Measurements from ENCODE around the gene GLYR1. TPM values are rescaled to one million over a fixed set of nuclear protein-coding genes. Genes with fewer than 3 reads are reported as not detected.
A peak's percentile ranks its signal among the peaks of the same experiment; 100 is the strongest.

GLYR1 gene
- total and polyA plus RNA-seq, 9 of the 15 experiments (the other 6 are each of a cell fraction or from before 2014, with no cell fraction given) = 6.7 to 99.2 (median 60.2) TPM

GRCh38 chr16:4802659-4803287, 44.3 kb downstream of the GLYR1 start (continued):
- TF ChIP-seq, protein P1, sequence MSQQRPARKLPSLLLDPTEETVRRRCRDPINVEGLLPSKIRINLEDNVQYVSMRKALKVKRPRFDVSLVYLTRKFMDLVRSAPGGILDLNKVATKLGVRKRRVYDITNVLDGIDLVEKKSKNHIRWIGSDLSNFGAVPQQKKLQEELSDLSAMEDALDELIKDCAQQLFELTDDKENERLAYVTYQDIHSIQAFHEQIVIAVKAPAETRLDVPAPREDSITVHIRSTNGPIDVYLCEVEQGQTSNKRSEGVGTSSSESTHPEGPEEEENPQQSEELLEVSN (IDR thresholded peaks at IDR 0.05; ENCODE audit: borderline replicate concordance in 1 of 2, extremely low read depth in 1 of 2, insufficient read depth in 1 of 2, insufficient read length in 1 of 2, low read depth in 1 of 2, low read length in 1 of 2, poor library complexity in 1 of 2, severe bottlenecking in 1 of 2) = peak in 1 of 2 experiments; percentile 62
- TF ChIP-seq RB1 (IDR thresholded peaks at IDR 0.05; ENCODE audit: low read depth) (0 out of 2 replicates have a peak, but pooled peaks have one; percentile 47), MEF2D (tag; conservative IDR thresholded peaks at IDR 0.05; ENCODE audit: low read depth) (no peak), U2AF1 (optimal IDR thresholded peaks at IDR 0.05; ENCODE audit: low read depth, low read length) (peak; percentile 90), SREBF1 (IDR thresholded peaks at IDR 0.05; ENCODE audit: borderline replicate concordance, low read depth, low read length) (no peak), CHD7 (IDR thresholded peaks at IDR 0.05; ENCODE audit: low read depth, low read length) (no peak)
- TF ChIP-seq, protein P2, sequence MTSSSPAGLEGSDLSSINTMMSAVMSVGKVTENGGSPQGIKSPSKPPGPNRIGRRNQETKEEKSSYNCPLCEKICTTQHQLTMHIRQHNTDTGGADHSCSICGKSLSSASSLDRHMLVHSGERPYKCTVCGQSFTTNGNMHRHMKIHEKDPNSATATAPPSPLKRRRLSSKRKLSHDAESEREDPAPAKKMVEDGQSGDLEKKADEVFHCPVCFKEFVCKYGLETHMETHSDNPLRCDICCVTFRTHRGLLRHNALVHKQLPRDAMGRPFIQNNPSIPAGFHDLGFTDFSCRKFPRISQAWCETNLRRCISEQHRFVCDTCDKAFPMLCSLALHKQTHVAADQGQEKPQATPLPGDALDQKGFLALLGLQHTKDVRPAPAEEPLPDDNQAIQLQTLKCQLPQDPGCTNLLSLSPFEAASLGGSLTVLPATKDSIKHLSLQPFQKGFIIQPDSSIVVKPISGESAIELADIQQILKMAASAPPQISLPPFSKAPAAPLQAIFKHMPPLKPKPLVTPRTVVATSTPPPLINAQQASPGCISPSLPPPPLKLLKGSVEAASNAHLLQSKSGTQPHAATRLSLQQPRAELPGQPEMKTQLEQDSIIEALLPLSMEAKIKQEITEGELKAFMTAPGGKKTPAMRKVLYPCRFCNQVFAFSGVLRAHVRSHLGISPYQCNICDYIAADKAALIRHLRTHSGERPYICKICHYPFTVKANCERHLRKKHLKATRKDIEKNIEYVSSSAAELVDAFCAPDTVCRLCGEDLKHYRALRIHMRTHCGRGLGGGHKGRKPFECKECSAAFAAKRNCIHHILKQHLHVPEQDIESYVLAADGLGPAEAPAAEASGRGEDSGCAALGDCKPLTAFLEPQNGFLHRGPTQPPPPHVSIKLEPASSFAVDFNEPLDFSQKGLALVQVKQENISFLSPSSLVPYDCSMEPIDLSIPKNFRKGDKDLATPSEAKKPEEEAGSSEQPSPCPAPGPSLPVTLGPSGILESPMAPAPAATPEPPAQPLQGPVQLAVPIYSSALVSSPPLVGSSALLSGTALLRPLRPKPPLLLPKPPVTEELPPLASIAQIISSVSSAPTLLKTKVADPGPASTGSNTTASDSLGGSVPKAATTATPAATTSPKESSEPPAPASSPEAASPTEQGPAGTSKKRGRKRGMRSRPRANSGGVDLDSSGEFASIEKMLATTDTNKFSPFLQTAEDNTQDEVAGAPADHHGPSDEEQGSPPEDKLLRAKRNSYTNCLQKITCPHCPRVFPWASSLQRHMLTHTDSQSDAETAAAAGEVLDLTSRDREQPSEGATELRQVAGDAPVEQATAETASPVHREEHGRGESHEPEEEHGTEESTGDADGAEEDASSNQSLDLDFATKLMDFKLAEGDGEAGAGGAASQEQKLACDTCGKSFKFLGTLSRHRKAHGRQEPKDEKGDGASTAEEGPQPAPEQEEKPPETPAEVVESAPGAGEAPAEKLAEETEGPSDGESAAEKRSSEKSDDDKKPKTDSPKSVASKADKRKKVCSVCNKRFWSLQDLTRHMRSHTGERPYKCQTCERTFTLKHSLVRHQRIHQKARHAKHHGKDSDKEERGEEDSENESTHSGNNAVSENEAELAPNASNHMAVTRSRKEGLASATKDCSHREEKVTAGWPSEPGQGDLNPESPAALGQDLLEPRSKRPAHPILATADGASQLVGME (CRISPR knock-in tag; IDR thresholded peaks at IDR 0.05) = peak; percentile 58; the same call in 1 of the 2 replicates

Data from K562 (cell line).